HG02943 (cell line): ENCODE results near the gene TLE3.
A peak's percentile ranks its signal among the peaks of the same experiment; 100 is the strongest.

Experiments used
- ATAC-seq: cut with Tn5 transposase; IDR thresholded peaks from one replicate; pipeline ENCODE4 v1.9.1; 2021; ENCODE audit warnings: mild to moderate bottlenecking, low read depth, moderate library complexity; ENCODE audit not compliant: unreplicated experiment

Gene TLE3

GRCh38 chr15:70035051-70035718, 62.5 kb downstream of the TLE3 start:
- ATAC-seq = no peak

- no peak for ATAC-seq
Measured at GRCh38 chr15:70034596-70034995, 63.1 kb downstream of the TLE3 start.

DNA sequence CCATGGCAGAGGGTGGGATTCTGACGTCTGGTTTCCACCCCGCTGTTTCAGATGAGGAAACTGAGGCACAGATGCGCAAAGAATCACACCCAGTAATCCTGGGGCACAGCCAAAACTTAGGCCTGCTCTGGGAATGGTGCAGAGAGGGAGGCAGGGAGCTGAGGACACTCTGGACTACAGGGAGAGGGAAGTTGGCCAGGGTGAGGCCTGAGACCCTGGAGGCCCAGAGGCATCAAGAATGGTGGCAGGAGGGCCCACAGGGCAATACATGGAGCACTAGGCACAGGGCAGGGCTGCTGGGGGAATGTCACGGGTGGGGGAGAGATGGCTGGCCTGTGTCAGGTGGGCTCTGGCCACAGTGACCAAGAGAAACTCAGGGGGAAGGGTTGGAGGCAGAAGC, 63.6 kb downstream of the TLE3 start:
- no peak for ATAC-seq

GRCh38 chr15:70033529-70034140, 64.1 kb downstream of the TLE3 start:
- ATAC-seq = no peak

DNA sequence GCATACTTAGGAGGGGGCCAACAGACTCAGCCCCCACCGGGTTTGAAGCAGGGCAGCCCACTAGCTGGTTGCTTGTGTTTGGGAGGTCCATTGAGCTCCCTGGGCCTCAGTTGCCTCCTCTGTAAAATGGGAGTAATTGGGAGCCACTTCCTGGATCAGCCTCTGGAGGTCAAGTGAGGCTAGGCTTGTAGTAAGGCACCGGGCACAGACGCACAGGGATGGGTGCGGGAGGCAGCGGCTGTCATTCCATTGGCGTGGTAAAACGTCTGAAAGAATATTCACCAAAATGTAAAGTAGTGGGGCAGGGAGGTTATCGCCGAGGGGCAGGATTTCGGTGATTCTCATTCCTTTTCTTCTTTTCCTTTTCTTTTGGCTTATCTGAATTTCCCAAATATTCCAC, 64.6 kb downstream of the TLE3 start:
- ATAC-seq = no peak

DNA sequence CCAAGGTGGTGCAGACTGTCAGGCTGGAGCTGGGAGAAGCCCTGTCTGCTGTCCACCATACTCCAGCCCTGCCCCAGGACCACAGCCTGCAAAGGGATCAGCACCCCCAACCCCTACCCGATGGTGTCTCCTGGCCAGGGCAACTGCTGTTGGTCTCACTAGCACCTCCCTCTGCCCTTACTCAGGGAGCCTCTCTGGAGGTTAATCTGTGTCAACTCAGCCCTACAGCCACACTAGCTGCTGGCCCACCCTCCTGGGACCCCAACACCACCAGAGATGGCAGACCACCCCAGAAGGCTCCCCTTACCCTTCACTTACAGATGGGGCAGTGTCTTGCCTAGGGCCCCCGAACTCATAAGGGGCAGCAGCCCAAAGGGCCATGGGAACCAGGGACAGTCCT, 65.2 kb downstream of the TLE3 start:
- ATAC-seq = no peak

DNA sequence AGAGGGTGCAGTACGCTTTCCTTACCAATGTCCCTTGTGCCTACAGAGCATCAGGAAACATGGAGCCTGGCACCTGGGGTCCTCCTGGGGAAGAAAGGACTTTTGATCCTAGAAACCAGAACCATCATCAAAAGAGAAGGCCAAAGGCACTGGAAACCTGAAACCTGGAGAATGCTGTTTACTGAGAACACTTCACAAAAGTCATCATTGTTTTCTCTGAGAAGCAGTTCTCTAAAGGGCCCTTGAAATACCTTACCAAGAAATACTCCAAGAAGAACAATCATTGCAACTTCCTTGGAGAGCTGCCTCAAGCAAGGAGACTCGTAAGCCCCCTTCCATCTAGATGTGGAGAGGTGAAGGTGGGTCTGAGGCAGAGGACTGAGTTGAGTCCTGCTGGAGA, 66.0 kb downstream of the TLE3 start:
- ATAC-seq = no peak

DNA sequence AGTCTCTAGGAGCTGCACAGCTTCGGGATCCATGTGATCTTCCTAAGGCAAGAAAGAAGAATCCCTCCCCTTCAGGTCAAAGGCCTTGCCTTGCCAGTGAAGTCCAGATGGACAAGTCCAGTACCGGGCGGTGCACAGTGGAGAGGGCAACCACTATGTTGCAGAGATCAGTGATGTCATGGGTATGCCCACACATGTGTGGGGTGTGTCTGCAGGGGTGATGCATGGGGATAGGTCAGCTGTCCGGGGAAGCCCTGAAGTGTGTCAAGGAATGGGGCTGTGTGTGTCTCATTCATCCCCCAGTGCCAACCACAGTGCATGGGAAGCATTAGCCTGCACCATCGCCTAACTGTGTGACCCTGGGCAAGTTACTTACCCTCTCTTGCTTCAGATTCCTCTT, 66.5 kb downstream of the TLE3 start:
- ATAC-seq = no peak

DNA sequence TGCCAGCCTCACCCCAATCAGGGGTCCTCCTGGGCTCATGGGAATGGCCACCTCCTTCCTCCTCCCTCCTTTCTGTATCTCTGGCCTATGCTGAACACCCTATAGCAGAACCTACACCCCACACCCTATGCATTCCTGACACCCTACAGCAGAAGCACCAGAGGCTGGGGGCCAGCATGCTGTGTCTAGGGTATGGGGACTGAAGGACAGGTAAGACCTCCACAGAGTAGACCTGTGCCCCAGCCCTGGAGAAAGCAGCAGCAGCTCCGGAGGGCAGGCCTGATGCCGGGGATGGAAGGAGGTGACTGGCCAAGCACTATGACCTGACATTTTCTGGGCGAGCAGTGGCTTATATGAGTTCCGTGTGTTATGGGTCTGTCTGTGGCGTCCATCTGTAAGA, 66.9 kb downstream of the TLE3 start:
- ATAC-seq = no peak

DNA sequence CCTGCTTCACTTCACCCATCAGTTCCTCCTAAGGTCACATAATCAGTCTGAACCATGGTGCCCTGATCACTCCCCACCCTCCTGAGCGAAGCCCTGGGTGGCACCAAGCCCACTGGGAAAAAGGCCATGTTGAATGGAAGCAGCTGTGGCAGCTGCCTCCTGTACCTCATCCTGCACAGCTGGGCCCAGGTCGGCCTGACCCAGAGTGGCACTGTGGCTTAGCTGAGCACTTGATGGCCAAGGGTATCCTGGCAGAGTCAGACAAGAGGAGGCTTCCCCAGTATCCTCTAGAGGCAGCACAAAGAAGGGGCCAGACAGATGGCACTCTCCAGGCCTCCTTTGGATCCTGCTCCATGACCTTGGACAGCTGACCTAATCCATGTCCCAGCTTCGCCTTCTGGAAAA, 68.4 kb downstream of the TLE3 start:
- no peak for ATAC-seq

DNA sequence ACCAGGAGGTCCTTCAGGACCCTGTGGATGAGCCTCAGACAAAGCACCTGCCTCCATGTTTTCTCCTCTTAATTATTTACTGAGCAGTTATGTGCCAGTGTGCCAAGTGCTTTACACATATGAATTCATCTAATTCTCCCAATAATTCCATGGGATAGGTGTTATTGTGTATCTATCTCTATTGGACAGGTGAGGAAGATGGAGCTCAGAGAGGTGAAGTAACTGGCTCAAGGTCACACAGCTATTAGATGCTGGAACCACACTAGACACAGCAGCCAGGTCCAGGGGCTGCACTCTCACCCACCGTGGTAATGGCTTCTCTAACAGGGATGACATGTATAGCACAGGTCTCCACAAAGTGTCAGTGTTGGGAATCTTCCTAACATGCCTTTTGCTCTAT, 70.2 kb downstream of the TLE3 start:
- ATAC-seq = no peak

GRCh38 chr15:70026991-70027390, 70.7 kb downstream of the TLE3 start:
- ATAC-seq = no peak

- ATAC-seq = no peak
Measured at GRCh38 chr15:70025413-70026296, 72.1 kb downstream of the TLE3 start.

- no peak for ATAC-seq
Measured at GRCh38 chr15:70024521-70024920, 73.2 kb downstream of the TLE3 start.

DNA sequence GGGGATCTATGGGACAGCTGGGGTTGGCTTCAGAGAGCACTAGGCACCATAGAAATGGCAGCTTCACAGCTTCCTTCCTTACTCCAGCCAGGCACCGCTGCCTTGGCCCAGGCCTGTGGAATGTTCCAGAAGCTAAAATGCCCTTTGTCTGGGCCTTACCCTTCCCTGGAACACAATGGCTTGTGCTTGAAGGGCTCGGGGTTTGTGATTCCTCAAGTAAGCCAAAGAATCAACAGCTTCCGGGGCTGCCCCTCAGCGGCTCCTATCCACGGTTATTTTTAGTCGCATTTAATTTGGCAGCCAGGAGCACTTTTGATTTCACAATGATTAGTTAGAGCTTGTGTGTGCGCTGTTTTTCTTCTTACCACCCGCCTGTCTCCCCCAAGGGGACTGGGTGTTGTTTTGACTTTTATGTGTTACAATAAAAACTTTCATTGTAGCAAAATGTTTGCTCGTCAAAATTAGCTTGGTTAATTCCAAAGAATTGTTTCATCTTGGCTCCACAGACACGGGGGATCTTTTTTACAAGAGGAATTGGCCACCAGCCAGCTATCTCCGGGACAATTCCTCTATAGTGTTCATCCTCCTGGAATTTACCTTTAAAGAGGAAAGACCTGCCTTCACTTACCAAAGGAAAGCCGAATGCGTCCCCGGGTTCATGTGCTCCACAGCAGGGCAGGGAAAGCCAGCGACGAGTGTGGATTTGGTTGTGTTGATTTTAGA, 73.8 kb downstream of the TLE3 start:
- ATAC-seq = no peak

DNA sequence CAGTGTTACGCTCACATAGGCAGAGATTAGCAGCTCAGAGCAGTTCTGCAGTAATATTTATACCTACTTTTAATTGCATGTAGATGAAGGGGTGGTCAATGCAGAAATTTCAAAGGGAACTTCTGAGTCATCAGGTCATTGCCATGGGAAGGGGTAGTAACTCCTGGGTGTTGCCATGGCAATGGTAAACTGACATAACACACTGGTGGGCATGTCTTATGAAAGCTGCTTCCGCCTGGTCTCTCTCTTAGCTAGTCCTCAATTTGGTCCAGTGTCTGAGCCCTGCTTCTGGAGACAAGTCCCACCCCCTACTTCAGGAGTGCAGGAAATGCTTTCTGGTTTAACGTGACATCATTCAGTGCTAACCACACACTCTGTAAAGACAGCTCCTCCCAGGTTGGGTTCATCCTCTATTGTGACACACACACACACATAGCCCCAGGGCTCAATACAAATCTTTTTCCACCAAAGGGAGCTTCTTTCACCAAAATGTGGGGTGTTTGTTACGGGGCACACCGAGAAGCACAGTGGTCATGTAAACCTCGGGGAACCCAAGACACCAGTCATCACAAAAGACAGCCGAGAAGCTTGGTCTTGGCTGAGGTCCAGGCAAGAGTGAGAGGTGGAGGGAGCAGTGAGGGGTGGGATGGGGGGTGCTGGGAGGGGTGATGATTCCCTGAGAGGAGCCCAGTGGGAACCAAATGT, 74.5 kb downstream of the TLE3 start:
- ATAC-seq = peak; percentile 73

- no peak for ATAC-seq
Measured at GRCh38 chr15:70020229-70020628, 77.5 kb downstream of the TLE3 start.

GRCh38 chr15:70018646-70019600, 78.8 kb downstream of the TLE3 start:
- no peak for ATAC-seq

- no peak for ATAC-seq
Measured at GRCh38 chr15:70017801-70018200, 79.9 kb downstream of the TLE3 start.
